GM19468 (cell line): ENCODE measurements around the gene LAMTOR2.

Source experiments
- ATAC-seq: cut with Tn5 transposase; IDR thresholded peaks from one replicate; pipeline ENCODE4 v1.9.1; 2021; ENCODE audit warnings: mild to moderate bottlenecking, moderate library complexity, moderate number of reproducible peaks; ENCODE audit not compliant: unreplicated experiment; ENCODE audit errors: extremely low read depth

LAMTOR2 gene

DNA sequence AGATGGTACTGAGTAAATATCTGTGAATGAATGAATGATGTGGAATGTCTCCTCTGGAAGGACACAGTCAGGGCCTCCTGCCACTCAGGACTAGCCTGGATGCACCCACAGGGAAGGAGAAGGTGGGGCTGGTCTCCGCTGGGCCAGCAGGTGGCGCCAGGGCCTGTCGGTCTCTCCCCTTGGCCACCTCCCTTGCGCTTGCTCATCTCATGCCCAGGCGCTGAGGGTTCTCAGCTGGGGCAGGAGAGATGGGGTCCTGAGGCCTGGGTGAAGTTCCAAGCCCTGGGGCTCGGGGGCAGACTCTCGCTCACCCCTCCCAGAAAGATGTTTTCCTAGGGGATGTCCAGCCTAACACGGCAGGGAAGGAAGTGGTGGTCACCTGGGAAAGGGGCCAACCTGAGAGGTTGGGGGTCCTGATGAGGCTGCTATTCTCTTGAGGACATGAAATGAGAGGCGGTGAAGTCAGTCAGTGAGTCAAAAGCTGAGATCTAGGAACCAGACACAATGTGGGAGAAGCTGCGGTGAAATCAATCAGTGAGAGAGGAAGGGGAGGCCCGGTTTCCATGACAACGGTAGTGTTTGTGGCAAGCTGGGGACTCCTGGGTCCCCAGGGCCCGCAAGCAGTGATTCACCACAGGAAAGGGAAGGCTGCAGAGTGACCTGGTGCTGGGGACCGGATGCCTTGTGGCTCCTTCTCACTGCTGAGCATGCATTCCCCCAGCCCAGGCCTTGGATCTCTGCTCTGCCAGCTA, 42.2 kb downstream of the LAMTOR2 start:
- no peak for ATAC-seq

DNA sequence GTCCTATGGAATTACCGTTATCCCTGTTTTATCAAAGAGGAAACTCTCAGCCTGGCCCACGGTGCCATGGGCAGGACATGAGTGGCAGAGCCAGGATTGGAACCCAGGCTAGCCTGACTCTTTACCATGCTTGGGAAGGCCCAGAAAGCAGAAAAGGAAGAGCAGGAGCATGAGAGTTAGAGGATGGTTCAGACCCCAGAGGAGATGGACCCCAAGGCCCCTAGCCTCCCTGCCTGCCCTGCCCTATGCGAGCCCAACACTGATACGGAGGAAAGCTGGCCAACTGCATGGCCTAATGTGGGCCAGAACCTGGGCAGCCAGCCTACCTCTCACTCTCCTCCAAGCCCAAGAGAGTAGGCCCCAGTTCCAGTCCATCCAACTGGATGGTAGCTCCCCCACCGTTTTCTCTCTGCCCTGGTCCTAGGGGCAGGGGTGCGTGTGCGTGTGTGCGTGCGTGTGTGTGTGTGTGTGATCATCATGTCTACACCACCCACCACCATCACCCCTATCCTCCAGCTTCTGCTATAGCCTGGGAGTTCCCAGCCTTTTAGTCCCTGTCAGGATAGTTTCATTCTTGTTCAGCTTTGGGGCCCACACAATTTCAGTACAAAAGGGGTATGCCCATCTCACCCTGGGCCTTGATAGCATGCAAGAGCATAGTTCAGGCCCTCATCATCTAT, 43.1 kb downstream of the LAMTOR2 start:
- no peak for ATAC-seq

DNA sequence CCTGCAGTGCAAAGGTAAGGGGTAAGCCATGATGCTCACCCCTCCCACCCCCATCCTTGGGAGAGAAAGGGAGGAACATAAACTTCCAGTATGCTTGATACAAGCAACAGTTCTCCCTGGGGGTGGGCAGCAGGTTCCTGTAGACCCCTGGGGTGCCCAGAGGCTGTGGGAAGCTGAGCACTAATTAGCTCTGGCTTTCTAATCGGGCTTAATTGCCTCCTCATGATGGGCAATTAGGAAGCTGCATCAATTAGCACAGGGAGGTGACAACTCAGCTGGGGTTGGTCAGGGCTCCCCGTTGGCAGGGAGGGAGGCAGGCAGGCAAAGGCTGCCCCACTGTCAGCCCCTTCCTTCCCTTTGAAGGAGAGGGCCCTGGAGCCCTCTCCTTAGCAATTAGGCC, 44.2 kb downstream of the LAMTOR2 start:
- ATAC-seq: no peak

DNA sequence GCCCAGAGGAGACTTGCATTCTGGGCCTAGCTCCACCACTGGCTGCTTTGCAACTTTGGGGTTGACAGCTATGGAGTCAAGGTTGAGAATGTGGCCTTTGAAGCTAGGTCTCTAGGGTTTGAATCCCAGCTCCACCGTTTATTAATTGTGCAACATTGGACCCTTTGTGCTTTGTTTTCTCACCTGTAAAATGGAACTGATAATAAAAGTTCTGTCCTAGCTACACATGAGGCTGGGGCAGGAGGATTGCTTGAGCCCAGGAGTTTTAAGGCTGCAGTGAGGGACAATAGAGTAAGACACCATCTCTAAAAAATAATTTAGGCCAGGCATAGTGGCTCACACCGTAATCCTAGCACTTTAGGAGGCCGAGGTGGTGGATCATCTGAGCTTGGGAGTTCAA, 44.7 kb downstream of the LAMTOR2 start:
- ATAC-seq: no peak

DNA sequence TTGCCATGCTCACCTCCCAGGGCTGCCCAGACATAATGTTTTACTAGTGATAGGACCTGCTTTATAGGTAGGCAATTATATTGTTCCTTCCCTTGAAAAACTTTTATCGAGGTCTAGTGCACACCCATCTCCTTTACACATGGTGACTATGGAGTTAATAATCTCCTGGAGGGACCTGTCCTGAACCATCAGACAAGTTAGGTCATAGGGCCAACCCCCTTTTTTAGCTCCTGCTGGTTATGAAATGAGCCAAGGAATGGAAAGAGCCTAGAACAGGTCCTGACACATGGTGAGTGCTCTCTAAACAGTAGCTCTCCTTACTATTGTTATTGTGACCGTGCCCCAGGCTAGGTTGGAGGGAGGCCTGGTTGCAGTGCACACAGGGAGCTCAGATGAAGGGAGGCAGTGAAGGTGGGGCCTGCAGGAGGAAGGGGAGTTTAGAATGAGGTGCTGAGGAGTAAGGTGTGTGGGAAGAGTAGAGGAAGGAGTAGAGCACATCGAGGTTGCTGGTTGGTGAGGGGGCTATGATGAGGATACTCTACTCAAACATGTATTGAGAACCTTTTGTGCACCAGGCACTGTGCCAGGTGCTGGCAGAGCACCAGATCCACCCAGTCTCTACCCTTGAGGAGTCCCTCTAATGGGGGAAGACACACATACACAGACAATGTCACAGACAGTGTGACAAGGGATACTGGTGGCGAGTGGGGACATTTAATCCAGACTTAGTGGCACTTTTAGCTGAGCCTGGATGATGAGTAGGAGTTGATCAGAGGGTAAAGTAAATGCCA, 45.8 kb downstream of the LAMTOR2 start:
- no peak for ATAC-seq

DNA sequence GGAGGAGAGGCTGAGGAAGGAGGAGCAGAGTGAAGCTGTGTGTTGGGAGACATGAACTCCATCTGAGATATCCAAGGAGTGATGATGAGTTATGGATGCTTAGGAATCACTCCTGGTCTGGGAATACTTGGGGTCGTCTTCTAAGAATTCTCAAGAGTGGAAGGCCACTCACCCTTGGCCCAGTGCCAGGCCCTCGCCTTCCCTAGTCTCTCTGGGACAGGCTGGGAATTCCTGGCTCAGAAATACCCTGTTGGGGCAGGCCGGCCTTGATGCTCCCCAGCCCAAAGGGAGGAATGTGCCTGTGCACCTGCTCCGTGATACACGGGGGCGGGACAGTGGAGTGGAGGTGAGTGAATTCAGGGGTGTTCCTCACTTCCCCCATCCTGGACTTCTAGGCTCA, 47.3 kb downstream of the LAMTOR2 start:
- no peak for ATAC-seq

DNA sequence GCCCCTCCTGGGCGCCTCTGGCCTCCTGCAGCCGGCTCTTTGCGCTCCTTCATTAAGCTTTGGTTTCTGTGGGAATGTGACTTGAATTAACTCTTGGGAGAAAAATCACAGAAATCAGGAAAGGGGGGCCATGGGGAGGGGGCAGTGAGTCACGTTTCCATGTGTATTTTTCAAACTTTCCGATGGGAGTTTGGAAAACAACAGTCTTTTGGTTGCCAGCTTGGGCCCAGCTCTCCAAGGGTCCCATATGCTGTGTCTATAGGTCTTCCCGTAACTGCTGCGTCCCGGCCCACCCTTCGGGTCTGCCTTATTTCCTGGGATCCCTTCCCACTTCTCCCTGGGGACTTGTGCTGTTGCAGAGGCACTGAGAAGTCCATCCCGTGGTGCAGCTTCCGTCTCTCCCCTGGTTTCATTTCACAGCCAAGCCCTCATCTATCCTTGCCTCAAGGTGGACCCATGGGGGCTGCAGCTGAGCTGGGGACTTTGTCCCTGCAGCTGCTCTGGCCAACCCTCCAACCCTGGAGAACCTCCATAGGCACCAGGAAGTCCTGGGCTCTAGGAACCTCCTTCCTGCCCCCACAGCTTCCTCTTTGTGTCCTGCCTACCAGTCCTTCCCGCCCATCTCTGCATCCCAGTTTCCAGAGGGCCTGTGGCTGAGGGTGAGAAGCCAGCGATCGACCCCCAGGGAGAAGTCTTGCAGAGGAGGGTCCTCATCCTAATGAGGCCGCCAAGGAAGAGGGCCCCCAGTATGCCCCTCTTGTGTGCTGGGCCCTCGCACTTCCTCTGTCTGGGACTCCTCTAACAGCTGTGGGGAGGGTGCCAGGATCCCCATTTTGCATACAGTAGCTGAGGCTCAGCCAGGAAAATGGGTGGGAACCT, 48.3 kb downstream of the LAMTOR2 start:
- ATAC-seq: no peak

DNA sequence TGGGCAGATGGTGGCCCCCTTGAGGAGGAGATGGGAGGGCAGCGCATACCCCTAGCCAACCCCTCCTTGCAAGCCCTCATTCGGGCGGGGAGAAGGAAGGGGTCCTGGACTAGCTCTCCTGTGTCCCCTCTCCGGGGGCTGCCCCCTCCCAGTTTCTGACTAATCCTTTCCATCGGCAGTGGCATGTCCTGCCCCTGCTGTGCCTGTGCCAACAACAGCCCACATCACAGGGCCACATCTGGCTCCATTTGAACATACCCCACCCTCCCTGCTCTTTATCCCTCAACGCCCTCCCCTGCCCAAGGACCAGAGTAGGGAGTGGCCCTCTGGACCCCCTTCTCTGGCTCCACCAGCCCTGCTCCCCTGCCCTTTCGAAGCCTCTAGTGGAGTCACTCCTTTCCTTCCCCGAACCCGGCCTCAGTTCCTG, 49.0 kb downstream of the LAMTOR2 start:
- ATAC-seq: no peak

DNA sequence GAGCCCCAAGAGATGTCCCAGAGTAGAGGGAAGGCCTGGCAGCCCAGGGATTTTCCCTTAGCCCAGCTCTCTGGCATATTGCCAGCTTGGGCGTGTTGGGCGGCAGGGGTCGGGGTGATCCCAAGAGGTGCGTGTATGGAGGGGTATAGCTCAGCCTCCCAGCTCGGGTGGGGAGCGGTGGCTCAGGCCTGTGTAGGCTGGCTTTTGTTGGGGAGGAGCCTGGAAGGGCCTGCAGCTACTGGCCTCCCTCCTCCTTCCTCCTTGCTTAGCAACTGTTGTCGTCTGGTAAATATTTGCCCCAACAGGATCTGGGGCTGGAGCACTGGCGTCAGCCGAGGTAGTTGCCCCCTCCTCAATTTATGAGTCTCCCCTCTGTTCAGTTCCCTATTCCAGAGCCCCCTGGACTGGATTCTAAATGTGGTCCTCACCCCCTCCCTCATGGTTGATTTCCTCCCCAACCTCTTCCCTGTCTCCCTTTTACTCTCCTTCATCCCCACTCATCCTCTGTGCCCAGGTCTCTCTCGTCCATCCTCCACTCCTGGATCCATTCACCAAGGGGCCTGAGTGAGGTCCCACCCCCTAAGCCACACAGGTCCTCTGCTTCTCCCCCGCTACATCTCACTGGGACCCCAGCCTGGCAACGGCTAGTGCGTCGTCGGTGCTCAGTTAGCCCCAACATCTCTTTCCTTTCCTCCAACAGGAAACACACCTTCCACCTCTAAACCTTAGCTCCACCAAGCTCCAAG, 49.7 kb downstream of the LAMTOR2 start:
- no peak for ATAC-seq

DNA sequence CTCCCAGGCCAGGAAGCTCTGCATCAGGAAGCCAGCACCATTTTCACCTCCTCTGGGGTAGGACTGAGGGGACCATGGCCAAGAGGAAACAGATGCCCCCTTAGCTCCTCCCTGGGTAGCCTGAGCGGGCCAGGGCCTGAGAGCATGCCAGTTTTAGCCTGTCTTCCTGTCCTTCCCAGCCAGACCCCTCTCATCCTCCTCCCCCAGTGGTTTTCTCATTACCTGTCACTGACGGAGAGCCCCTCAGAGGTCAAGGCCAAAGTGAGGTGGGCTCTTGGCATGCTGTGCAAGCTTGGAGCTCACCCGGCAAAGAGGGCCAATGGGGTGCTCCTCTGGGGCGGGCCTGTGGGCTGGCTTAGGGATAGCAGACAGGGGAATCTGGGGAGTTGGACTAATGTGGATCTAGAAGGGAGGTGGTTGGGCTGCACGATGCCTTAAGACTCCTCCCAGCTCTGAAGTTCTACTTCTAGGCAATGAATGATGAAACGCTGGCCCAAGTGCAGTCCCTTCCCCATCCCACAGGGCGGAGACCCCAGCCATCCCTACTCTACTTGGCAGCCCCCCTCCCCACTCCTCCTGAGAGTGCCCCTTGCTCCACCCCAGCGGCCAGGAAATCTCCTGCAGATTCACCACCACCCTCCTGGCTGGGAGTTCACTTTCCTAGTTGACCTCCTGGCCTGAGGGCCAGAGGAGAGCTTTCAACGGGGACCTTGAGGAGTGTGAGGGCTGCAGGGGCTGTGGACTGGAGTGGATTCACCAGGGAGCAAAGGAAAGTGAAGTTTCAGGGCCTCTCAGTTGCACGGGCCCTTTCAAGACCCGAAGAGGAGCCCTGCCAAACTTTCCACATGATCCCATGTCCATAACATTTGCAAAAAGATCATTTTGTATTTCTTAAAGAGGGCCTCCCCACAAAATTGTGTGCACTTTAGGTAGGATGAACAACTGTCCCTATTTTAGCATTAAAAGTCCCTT, 50.6 kb downstream of the LAMTOR2 start:
- no peak for ATAC-seq

DNA sequence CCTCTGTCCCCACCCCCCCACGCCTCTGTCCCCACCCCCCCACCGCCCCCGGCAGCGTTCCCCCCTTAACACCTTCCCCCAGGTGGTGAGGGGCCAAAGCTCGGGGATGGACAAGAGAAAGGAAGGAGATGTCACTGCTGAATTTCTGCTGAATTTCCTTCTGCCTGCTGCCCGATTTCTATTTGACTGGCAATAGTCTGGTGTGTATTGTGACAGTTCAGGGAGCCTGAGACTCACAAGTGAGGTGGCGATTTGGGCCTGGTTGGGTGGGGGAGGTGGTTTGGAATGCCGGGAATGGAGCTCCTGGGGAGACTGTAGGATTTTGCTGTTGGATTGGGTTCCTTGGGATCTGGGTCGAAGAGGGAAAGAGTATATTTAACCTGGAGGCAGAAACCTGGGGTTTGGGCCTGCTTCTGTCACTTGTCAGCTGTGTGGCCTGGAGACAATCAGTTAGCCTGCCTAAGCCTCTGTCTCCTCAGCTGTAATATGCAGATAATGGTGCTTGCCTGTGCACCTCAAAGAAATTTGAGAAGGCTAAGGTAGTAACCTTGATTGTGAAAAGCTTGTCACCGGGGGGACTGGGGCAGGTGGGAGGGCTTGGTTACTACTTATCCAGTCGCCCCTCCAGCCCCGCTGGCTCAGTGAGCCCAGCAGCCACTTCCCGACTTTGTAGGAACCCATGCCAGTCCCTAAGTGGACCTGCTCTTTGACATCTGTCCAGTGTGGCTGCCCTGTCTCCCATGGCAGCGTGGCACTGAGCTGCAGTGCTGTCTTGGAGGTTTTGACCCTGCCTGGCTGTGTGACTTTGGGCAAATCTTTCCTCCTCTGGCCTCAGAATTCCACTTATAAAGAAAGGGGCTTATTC, 52.3 kb downstream of the LAMTOR2 start:
- no peak for ATAC-seq

DNA sequence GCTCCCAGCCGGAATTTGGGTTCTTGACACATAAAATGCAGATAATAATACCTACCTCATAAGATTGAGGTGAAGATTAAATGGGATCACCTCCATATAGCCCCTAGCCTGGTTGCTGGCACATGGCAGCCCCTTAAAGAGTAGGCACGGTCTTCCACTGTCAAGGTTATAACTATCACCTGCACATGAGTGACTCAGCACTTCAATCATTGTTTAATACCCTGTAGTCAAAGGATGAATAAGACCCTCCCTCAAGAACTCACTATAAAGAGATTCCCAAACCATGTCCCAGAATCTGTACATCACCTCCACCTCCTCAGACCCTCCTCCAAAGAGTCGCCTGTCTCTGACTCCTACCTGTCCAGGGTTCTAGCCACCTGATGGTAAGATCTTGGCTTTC, 53.5 kb downstream of the LAMTOR2 start:
- no peak for ATAC-seq
